GM12864 (cell line): Measurements from ENCODE around the gene BMPR1B.

ENCODE experiments used
- DNase-seq: peaks from one replicate; pipeline ENCODE4 v3.0.0-alpha.2; 2011; ENCODE audit warnings: low read depth
- H3K4me3 ChIP-seq: 2 replicates; pipeline ENCODE4 v1.5.1; 2011; ENCODE audit warnings: mild to moderate bottlenecking, low read depth, low read length, control low read depth
- TF ChIP-seq, protein P1 (sequence below): IDR thresholded peaks from 2 replicates; pipeline ENCODE4 v1.5.1; 2011; ENCODE audit warnings: low read depth, mild to moderate bottlenecking, moderate library complexity, low read length, control low read depth, inconsistent platforms; ENCODE audit errors: missing control alignments

BMPR1B gene

GRCh38 chr4:94957030-94957429, 199.3 kb downstream of the BMPR1B start:
- no peak overlapping the region for H3K4me3 ChIP-seq
- TF ChIP-seq, protein P1, sequence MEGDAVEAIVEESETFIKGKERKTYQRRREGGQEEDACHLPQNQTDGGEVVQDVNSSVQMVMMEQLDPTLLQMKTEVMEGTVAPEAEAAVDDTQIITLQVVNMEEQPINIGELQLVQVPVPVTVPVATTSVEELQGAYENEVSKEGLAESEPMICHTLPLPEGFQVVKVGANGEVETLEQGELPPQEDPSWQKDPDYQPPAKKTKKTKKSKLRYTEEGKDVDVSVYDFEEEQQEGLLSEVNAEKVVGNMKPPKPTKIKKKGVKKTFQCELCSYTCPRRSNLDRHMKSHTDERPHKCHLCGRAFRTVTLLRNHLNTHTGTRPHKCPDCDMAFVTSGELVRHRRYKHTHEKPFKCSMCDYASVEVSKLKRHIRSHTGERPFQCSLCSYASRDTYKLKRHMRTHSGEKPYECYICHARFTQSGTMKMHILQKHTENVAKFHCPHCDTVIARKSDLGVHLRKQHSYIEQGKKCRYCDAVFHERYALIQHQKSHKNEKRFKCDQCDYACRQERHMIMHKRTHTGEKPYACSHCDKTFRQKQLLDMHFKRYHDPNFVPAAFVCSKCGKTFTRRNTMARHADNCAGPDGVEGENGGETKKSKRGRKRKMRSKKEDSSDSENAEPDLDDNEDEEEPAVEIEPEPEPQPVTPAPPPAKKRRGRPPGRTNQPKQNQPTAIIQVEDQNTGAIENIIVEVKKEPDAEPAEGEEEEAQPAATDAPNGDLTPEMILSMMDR = no peak
- no peak for DNase-seq

GRCh38 chr4:94959307-94959706, 201.6 kb downstream of the BMPR1B start:
- no peak overlapping the region for H3K4me3 ChIP-seq
- no peak for DNase-seq
- TF ChIP-seq, protein P1 = no peak

GRCh38 chr4:94960708-94961107, 203.0 kb downstream of the BMPR1B start:
- DNase-seq = no peak
- no peak overlapping the region for H3K4me3 ChIP-seq

GRCh38 chr4:94961420-94961819, 203.7 kb downstream of the BMPR1B start:
- TF ChIP-seq, protein P1 = no peak
- no peak for DNase-seq
- H3K4me3 ChIP-seq = no peak overlapping the region

More at GRCh38 chr4:94960708-94961107, 203.0 kb downstream of the BMPR1B start:
- TF ChIP-seq, protein P1 = no peak

DNA sequence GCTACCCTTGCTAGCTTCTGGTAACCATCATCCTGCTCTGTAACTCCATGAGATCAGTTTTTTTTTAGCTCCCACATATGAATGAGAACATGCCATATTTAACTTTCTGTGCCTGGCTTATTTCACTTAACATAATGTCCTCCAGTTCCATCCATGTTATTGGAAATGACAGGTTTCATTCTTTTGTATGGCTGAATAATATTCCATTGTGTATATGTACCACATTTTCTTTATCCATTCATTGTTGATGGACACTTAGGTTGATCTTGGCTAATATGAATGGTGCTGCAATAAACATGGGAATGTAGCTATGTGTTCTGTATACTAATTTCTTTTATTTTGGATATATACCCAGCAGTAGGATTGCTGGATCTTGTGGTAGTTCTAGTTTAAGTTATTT, 204.7 kb downstream of the BMPR1B start:
- no peak overlapping the region for H3K4me3 ChIP-seq
- DNase-seq = no peak
- TF ChIP-seq, protein P1 = no peak

DNA sequence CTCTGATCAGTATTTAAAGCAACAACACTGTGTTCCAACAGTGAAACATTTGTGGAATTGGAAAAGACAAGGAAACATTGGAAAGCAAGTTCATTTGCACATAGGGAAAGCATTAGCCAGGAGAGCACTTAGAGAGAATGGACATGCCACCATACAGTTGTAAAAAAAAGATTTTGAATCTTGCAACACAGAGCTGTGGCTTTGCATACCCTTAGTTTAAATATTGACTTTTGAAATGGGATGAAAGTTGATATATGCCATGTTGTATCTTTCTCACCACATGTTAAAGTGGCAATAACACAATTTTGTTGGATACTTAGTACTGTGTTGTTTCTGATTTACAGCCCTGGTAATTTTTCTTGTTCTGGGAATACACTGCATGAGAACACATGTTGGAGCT, 208.1 kb downstream of the BMPR1B start:
- DNase-seq = no peak
- H3K4me3 ChIP-seq = no peak overlapping the region
- TF ChIP-seq, protein P1 = no peak

- H3K4me3 ChIP-seq = no peak overlapping the region
- DNase-seq = no peak
- TF ChIP-seq, protein P1 = no peak
These were observed 210.7 kb downstream of the BMPR1B start for GRCh38 chr4:94968493-94968892.
